ENCODE data around the gene CGB5.

The CGB5 gene

GRCh38 chr19:49085020-49085867, 41.6 kb downstream of the CGB5 start, which contains the start of gene SNRNP70:
Gene SNRNP70, plus strand, starts transcription at chr19:49085451. Its CDS starts 964 bp downstream, at chr19:49086415.
- peak; percentile 96 for ATAC-seq

DNA sequence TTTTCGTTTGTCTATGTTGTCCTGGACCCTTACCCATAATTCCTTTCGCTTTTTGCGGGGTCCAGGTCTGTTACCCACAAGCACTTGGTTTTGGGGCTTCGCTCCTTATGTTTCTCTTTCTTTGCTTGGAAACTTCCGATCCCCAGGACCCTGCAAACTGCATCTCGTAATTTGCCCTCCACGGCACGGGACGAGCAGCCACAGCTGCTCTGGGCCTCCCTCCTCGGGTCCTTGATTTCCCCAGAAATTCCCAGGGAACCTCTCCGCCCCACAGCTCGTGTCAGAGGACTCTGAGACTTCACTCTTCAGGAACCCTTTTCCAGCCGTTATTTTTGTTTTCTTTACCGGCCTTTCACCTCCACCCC, 42.2 kb downstream of the CGB5 start:
- ATAC-seq (no peak), DNase-seq (no peak)

More at GRCh38 chr19:49085020-49085867, 41.6 kb downstream of the CGB5 start, which contains the start of gene SNRNP70:
- peak; percentile 99 for DNase-seq

- ATAC-seq (no peak), DNase-seq (no peak)
Observed at GRCh38 chr19:49086296-49086695, 42.6 kb downstream of the CGB5 start.

- no peak for DNase-seq
- ATAC-seq: no peak
Observed at GRCh38 chr19:49091391-49092038, 47.9 kb downstream of the CGB5 start.

DNA sequence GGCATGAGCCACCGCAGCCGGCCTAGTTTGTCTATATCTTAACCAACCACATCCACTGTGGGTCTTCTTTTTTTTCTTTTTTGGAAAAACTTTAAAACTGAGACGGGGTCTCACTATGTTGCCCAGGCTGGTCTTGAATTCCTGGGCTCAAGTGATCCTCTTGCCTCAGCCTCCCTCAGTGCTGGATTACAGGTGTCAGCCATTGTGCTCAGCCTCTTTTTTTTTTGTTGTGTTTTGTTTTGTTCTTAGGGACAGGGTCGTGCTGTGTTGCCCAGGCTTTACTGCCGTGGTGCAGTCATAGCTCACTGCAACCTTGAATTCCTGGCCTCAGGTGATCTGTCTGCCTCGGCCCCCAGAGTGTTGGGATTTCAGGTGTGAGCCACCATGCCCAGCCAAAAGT, 49.0 kb downstream of the CGB5 start:
- ATAC-seq (no peak), DNase-seq (no peak)

Data from stimulated activated naive CD8-positive, alpha-beta T cell treated with anti-CD3 and anti-CD28 coated beads, Interleukin-15, Interleukin-2, amounts not matched to agents 100 U/mL and 50 U/mL, for 24 hours (primary cell).